A172 (cell line): ENCODE results near the gene SLC25A23. TPM values are rescaled to one million over a fixed set of nuclear protein-coding genes. Genes with fewer than 3 reads are reported as not detected.
A peak's percentile ranks its signal among the peaks of the same experiment; 100 is the strongest.

Experiments used
- DNase-seq: peaks from one replicate; pipeline ENCODE4 v3.0.0-alpha.2; 2015; ENCODE audit warnings: low spot score
- total RNA-seq: library from RNA; depleted of rRNA; stranded (reverse); fragments of >200 nt; shearing (Covaris generic); gene quantifications from 2 replicates; pipeline ENCODE4 v1.2.3, GENCODE V29; 2014

The SLC25A23 gene
- total RNA-seq, 1 experiment from 2014 or later: 105 TPM

DNA sequence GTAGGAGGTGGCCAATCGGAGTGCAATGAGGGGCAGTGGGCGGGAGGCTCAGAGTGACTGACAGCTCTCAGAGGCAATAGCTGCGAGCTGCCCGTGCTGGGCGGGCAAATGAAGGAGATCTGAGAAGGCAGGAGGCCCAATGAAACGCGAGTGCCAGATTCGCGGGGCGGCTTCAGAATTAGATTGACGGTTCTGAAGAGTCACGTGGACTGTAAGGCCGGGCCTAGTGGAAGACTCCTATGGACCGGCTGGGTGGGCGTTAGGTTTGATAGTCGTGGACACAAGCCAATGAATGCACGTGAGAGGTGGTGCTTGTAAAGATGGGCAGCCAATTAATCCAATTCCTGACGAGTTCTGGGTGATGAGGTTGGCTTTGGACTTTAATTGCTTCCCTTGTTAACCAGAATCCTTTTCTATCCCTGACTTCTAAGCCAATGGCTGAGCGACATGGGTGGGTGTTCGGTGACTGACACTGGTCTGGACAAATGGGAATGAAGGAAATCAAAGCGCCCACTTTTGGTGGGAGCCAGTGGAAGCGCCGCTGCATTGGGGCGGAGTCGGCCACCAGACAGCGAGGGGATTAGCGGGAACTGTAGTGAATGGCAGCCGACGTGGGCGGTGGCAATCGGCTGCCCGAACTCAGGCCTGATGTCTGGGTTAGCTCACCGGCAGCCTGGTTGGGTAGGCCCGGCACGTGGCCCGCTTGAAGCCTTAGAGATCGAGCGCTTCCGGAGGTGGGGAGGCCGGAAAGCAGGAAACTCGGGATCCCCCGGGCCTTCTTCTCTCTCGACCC lies 34.5 kb downstream of the SLC25A23 start:
- peak; percentile 100 for DNase-seq

- no peak for DNase-seq
Observed at GRCh38 chr19:6424195-6424938, 35.2 kb downstream of the SLC25A23 start, which contains the start of gene KHSRP. TSS of gene KHSRP (minus strand) at chr19:6424811. CDS start at chr19:6424701, 110 bp downstream.

DNA sequence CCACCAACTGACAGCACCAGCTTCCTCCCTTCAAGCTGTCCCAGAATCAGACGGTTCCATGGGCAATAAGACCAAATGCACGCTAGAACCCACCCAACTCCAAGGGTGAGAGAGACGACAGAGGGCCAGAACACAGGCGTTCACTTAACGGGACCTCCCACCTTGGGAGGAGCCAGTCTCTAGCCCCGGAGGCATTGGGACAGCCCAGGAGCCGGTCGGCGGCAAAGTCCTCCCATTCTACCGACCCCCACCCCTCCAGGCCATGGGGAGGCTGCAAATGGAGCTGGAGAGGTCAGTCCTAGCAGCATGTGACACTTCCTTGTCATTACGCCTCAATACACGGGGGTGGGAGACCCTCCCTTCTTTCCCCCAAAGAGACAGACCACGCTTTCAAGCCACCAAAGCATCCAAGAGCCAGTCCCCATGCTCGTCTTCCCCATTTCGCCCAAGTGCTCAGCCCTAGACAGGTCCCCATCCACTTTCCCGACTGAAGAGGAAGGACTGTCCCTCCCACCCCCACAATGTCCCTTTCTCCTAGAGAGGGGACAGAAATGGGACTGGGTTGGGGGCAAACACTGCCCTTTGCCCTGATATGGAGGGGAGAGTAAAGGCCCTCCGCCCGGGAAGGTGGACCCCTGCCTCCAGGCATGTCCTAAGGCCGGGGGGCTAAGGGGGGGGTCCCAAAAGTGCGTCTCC lies 35.9 kb downstream of the SLC25A23 start:
- peak; percentile 38 for DNase-seq

DNA sequence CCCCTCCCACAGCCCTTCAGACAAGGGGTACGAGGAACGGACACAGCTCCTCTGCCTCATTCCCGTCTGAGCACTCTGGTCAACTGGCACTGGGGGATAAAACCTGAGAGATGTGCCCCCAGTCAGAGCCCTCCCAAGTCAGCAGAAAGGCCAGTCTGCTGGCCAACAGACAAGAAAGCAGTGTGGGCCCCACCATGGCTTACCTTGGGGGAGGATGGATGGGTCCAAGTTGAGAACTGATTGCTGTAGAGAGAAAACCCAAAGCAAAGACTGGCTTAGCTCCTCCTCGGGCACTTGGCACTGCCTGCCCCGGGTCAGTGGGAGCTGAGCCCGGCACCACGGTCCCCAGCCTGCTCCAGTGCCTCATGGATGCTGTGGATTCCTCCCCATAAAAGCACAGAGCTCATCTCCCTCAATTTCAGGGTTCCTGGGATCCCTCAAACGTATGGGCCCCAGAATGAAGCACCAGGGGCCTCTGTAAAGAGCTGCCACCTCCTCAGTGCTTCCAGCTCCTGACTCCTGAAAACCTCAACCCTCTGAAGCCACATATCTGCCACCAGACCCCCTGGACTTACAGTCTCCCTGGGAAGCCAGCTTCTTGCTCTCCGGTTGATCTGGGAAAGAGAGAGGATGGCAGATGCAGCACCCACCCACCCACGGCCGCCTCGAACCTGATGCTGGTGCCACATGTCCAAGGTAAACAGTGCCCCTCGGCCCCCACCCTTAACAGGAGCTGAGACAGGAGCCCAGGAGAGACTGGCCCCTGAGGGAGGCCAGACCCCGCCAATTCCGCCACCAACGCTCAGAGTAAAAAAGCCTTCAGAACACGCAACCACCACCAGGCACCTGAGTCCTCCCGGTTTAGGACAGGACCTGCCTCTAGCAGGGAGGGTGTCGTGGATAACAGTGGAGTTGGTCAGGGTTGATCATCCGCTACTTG lies 38.2 kb downstream of the SLC25A23 start:
- no peak for DNase-seq

DNA sequence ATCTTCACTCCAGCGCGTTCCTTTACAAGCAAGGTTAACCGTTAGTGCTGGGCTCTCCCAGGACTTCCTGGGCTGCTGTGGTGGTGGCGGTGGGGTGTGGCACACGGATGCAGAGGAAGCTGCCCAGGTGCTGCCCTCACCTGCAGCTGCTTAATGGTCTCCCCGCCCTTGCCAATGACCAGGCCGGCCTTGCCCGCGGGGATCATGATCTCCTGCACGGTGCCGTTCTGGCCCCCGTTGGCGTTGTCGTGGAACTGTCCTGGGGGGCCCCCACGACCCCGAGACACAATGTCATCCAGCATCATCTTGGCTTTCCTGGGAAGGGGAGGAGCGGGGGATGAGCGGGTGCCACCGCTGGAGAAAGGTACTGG lies 41.0 kb downstream of the SLC25A23 start:
- no peak for DNase-seq

- DNase-seq: peak; percentile 35
Observed at GRCh38 chr19:6417713-6418561, 41.7 kb downstream of the SLC25A23 start.

- DNase-seq: no peak
Observed at GRCh38 chr19:6416658-6417405, 42.8 kb downstream of the SLC25A23 start.

- no peak for DNase-seq
Observed at GRCh38 chr19:6415591-6416190, 43.9 kb downstream of the SLC25A23 start.

DNA sequence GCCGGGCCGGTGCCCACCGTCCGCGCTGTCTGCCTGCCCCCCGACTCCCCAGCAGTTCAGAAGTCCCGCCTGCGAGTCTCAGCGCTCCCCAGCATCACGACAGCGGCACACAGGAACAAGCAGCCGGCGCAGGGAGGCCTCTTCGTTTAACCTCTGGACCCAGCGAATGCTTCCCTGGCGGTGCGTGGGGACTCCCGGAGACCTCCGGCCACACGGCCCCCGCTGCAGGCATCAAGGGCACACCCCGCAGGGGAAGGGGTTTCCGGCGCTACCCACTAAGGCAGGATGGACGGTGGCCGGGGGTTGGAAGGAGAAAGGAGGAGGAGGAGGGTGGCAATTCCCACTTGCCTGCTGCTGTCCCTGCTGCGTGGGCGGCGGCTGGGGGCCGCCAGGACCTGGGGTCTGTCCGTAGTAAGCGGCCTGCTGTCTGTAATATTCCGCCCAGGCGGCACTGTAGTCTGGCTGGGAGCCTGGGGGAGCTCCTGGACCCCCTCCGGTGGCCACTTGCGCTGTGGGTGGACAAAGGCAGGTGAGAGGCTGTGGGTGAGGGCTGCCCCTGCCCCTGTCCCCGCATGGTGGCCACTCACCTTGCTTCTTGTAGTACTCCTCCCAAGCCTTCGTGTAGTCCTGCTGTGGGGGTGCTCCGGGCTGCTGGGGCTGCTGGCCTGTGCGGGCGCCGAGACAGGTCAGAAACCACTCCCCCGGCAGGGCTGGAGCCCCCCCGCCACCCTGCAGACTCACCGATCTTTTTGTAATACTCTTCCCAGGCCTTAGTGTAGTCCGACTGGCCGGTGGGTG lies 44.6 kb downstream of the SLC25A23 start:
- no peak for DNase-seq

DNA sequence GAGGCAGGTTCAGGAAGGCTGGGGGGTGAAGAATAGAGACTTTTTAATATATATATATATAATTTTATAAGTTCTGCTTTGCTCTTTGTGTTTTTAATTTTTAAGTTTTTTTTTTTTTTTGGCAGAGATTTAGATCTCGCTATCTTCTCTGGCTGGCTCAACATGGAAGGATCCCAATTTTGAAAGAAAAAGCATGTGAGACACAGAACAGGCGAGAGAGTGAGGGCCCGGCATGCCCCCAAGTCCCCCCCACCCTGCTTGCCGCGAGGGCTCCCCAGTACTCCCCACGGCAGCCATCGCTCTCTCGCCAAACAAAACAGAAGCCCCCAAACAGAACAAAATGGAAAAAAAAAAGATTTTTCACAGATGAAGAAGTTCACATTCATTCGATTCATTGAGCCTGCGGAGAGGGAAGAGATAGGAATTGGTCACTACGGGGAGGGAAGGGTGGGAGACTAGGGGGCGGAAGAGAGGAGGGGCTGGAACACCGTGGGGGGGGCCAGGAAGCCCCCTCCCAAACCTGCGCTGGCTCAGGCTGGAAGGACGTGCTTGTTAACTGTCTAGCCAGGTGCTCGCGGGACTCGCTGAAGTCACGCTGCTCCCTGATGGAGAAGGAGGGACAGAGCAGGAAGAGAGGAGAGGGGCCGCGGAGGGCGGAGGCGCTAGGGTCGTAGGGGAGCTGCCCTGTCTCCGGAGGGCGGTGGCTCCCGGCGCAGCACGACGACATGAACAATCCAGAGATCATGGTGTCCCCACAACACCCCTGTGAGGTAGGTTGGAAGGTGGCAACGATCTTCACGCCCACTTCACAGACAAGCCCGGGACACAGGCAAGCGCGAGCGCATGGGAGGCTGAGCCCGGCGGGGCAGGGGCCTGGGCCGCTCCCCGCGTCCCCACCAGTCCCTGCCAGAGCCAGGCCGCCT lies 45.6 kb downstream of the SLC25A23 start:
- no peak for DNase-seq

DNA sequence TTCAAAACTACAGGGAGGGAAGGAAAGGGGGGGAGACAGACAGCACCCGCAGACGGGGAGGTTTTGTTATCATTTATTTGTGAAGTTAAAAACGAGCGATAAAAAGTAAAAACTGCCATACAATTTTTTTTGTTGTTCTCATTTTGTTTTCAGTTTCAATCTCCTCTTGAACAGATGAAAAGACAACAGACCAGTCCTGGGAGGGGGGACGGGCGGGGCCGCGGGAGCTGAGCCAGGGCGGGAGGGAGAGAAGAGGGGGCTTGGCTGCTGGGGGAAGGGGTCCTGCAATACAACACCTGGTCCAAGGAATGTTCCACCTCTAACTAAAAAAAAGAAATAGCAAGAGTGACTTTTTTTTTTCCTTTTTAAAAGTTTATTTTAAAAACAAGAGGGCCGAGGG lies 46.3 kb downstream of the SLC25A23 start:
- no peak for DNase-seq

- DNase-seq: no peak
Observed at GRCh38 chr19:6412447-6413091, 47.0 kb downstream of the SLC25A23 start.

DNA sequence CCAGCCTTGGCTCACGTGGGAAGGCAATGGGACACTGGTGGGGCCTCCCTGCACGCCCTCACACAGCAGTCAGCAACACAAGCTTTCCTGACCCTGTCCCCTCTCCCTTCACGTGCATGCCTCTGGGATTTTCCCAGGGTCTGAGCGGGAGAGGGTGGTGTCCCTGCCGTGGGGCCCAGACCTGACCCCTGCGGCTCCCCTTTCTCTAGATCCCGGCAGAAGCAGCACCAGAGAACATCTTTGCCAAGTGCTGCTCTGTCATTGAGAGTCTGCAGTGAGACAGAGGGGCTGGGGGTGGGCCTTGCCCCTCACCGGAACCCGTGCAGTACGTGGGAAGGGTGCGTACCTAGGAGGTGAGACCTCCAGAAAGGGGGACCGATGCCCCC lies 47.5 kb downstream of the SLC25A23 start:
- no peak for DNase-seq

DNA sequence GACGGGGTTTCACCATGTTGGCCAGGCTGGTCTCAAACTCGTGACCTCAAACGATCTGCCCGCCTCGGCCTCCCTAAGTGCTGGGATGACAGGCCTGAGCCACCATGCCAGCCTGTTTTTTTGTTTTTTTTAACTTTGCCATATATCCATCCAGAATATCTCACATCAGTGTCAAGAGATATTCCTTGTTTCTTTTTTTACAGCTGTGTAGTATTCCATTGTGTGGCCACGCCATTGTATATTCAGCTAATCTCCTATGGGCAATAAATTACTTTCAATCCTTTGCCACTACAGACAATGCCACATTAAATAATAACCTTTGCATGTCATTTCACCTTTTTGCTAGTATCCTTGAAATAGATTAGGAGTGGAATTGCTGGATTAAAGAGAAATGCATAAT lies 50.2 kb downstream of the SLC25A23 start:
- DNase-seq: no peak

GRCh38 chr19:6406401-6406800 lies 53.2 kb downstream of the SLC25A23 start:
- DNase-seq: no peak

- no peak for DNase-seq
Observed at GRCh38 chr19:6402837-6403608, 56.6 kb downstream of the SLC25A23 start.
